Natural killer cell (primary cell): ENCODE data around the gene MYO16. TPM values are rescaled to one million over a fixed set of nuclear protein-coding genes. Genes with fewer than 3 reads are reported as not detected.

Experiments used
- ATAC-seq, 3 donors: fragments of 150-1000 bp in 2 of 3; fragments of 200-7000 bp in 1 of 3; cut with Tn5 transposase; 1 replicate in 1 of 3; 2 replicates in 2 of 3; pipeline ENCODE4 v1.10.0; 2021; ENCODE audit warnings: mild to moderate bottlenecking in 2 of 3, moderate library complexity in 2 of 3
- DNase-seq, 2 donors: peaks; one replicate each; pipeline versions ENCODE4 v3.0.0 to v3.0.0-alpha.2; 2013 to 2021; ENCODE audit warnings: mixed read lengths in 1 of 2
- H3K27ac ChIP-seq: one replicate; pipeline ENCODE4 v1.5.1; 2013; ENCODE audit warnings: mild to moderate bottlenecking, low read length
- H3K27me3 ChIP-seq: one replicate; pipeline ENCODE4 v1.6.1; 2013; ENCODE audit warnings: low read length; ENCODE audit not compliant: control insufficient read depth, insufficient read depth
- H3K36me3 ChIP-seq: one replicate; pipeline ENCODE4 v1.6.1; 2013; ENCODE audit warnings: low read length; ENCODE audit not compliant: control insufficient read depth, insufficient read depth
- H3K4me1 ChIP-seq: one replicate; pipeline ENCODE4 v1.6.1; 2013; ENCODE audit warnings: low read length; ENCODE audit not compliant: control insufficient read depth, insufficient read depth
- H3K4me3 ChIP-seq: one replicate; pipeline ENCODE4 v1.5.1; 2013; ENCODE audit warnings: low read length
- H3K9me3 ChIP-seq: one replicate; pipeline ENCODE4 v1.6.1; 2013; ENCODE audit warnings: low read length; ENCODE audit not compliant: control insufficient read depth, insufficient read depth
- H3K27ac Mint-ChIP-seq, 2 donors: one replicate each; pipeline ENCODE4 v1.8.0; 2022; ENCODE audit warnings: mild to moderate bottlenecking in 2 of 2, mixed read lengths in 2 of 2, moderate library complexity in 1 of 2
- H3K27me3 Mint-ChIP-seq, 2 donors: one replicate each; pipeline ENCODE4 v1.8.0; 2022; ENCODE audit warnings: low read depth in 2 of 2, mixed read lengths in 2 of 2
- H3K36me3 Mint-ChIP-seq: one replicate; pipeline ENCODE4 v1.8.0; 2022; ENCODE audit warnings: mixed read lengths
- H3K4me1 Mint-ChIP-seq, 2 donors: one replicate each; pipeline ENCODE4 v1.8.0; 2022; ENCODE audit warnings: mixed read lengths in 2 of 2
- H3K4me3 Mint-ChIP-seq: one replicate; pipeline ENCODE4 v1.8.0; 2022; ENCODE audit warnings: mild to moderate bottlenecking, moderate library complexity, mixed read lengths
- H3K9me3 Mint-ChIP-seq, 2 donors: one replicate each; pipeline ENCODE4 v1.8.0; 2022; ENCODE audit warnings: mixed read lengths in 2 of 2
- CTCF ChIP-seq: fragments of 200-600 bp; IDR thresholded peaks from one replicate; pipeline ENCODE4 v1.8.0; 2022; ENCODE audit warnings: antibody characterized with exemption
- WGBS: methylation state at CpG from one replicate; pipeline ENCODE4 v1.1.7; 2013; ENCODE audit warnings: missing lambda C conversion rate; ENCODE audit not compliant: insufficient coverage; 5-methylcytosine and 5-hydroxymethylcytosine counted together
- intact Hi-C: fragments of 100-400 bp; cut with micrococcal nuclease; formaldehyde crosslinking; loops from one replicate; pipeline ENCODE4 v1.14.2; 2022
- total RNA-seq, 4 donors: library from RNA; stranded (reverse); fragments of 120-200 nt in 1 of 4; gene quantifications; one replicate each; pipeline versions ENCODE4 v1.2.3 to v1.2.4, GENCODE V29; 2013 to 2022

MYO16 gene
- total RNA-seq, 3 donors from 2014 or later (not counting 1 experiment from before 2014, with no cell fraction given): 0.28 TPM; not detected in 2

DNA sequence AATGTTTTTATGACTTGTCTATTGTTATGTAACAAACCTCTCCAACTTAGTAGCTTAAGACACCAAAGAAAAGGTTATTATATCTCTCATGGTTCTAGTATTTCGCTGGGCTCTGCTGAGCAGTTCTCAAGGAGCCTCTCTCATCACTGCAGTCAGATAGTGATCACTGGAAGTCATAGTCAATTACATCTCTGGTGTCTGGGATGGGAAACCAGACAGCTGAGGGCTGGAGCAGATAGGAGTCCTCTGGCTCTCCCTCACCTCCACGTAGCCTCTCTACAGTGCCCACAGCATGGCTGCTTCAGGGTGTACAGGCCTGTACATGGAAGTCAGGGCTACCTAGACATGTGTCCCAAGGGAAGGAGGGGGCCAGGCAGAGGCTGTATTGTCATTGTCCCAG is 507.5 kb downstream of the MYO16 start:
- WGBS: 77% methylated on average over 2 of the region's 2 CpGs
- peaks cover 8 to 20% of the 10 kb centered on the region in 2 donors for H3K27me3 Mint-ChIP-seq
- no peak for TF ChIP-seq CTCF
- no peak overlapping the region for H3K4me3 ChIP-seq
- H3K4me1 Mint-ChIP-seq: peaks cover 6 to 20% of the 10 kb centered on the region in 2 donors
- no peak overlapping the region for H3K27ac Mint-ChIP-seq
- H3K4me1 ChIP-seq: peaks cover 2% of the 10 kb centered on the region
- ATAC-seq (no peak), DNase-seq (no peak)
- no peaks in the 10 kb centered on the region for H3K27me3 ChIP-seq
- no peak overlapping the region for H3K4me3 Mint-ChIP-seq
- intact Hi-C loops: no loop called here
- no peaks in the 10 kb centered on the region for H3K36me3 Mint-ChIP-seq
- H3K36me3 ChIP-seq: no peaks in the 10 kb centered on the region
- H3K9me3 Mint-ChIP-seq: no peaks in the 10 kb centered on the region
- H3K9me3 ChIP-seq: no peaks in the 10 kb centered on the region
- H3K27ac ChIP-seq: no peak overlapping the region

DNA sequence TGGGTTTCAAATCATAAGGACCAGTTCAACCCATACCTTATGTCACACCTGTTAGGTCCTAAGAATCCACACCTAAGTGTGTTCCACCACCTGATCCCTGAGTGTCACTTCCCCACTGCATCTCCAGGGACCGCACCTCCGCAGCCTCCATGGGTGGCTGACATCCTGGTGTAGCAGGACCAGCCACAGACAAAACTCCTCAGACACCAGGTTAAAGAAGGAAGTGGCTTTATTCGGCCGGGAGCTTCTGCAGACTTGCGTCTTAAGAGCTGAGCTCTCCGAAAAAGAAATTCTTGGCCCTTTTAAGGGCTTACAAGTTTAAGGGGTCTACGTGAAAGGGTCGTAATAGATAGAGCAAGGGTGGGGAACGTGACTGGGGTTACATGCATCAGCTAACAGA is 509.9 kb downstream of the MYO16 start:
- H3K9me3 ChIP-seq: no peaks in the 10 kb centered on the region
- DNase-seq: no peak
- no peak overlapping the region for H3K4me3 Mint-ChIP-seq

GRCh38 chr13:109140054-109140453 is 510.6 kb downstream of the MYO16 start:
- Histone ChIP-seq H3K27ac (no peak overlapping the region), H3K4me1 (no peaks in the 10 kb centered on the region), H3K4me3 (no peak overlapping the region), H3K9me3 (no peaks in the 10 kb centered on the region), H3K36me3 (no peaks in the 10 kb centered on the region), H3K27me3 (no peaks in the 10 kb centered on the region)
- intact Hi-C loops: no loop called here
- no peaks in the 10 kb centered on the region for H3K36me3 Mint-ChIP-seq
- H3K4me3 Mint-ChIP-seq: no peak overlapping the region
- 72% methylated on average over 33 of the region's 33 CpGs for WGBS
- ATAC-seq (no peak), DNase-seq (no peak)
- TF ChIP-seq CTCF: no peak
- no peaks in the 10 kb centered on the region for H3K9me3 Mint-ChIP-seq
- no peaks in the 10 kb centered on the region for H3K4me1 Mint-ChIP-seq
- H3K27ac Mint-ChIP-seq: no peak overlapping the region
- peaks cover 19 to 37% of the 10 kb centered on the region in 2 donors for H3K27me3 Mint-ChIP-seq

More for the DNA sequence above, 509.9 kb downstream of the MYO16 start:
- Histone ChIP-seq H3K27me3 (no peaks in the 10 kb centered on the region), H3K36me3 (no peaks in the 10 kb centered on the region), H3K4me3 (no peak overlapping the region), H3K4me1 (no peaks in the 10 kb centered on the region), H3K27ac (no peak overlapping the region)
- H3K9me3 Mint-ChIP-seq: no peaks in the 10 kb centered on the region
- intact Hi-C loops: no loop called here
- no peak for ATAC-seq
- TF ChIP-seq CTCF: no peak
- no peaks in the 10 kb centered on the region for H3K36me3 Mint-ChIP-seq
- H3K27ac Mint-ChIP-seq: no peak overlapping the region
- WGBS: 93% methylated on average over 9 of the region's 9 CpGs
- H3K27me3 Mint-ChIP-seq: peaks cover 19 to 37% of the 10 kb centered on the region in 2 donors
- no peaks in the 10 kb centered on the region for H3K4me1 Mint-ChIP-seq
